Erythroblast (primary cell): ENCODE data around the gene PRMT7.

Experiments used
- GATA1 ChIP-seq: IDR thresholded peaks from 2 replicates; pipeline ENCODE4 v1.6.1; 2011; ENCODE audit warnings: low read depth, mild to moderate bottlenecking, control low read depth, low read length, moderate library complexity
- POLR2A ChIP-seq: IDR thresholded peaks from 2 replicates; pipeline ENCODE4 v1.6.1; 2011; ENCODE audit warnings: mild to moderate bottlenecking, low read length

DNA sequence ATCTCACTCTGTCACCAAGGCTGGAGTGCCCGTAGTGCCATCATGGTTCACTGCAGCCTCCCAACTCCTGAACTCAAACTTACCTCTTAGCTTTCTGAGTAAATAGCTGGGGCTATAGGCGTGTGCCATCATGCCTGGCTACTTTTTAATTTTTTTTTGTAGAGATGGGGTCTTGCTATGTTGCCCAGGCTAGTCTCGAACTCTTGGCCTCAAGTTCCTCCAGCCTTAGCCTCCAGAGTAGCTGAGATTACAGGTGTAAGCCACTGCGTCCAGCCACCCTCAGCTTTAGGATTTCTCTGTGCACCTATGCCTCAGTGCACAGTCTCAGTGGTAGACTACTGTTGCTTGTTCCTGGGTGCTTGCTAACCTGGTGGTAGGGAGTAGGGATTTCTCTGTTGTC, 41.0 kb upstream of the PRMT7 start:
- TF ChIP-seq POLR2A, result no peak
- no peak for TF ChIP-seq GATA1
